Islet of Langerhans (tissue), 1 donor: ENCODE results near the gene HOXA10.

ENCODE experiments used
- FAIRE-seq: peaks from one replicate; lab custom pipeline; 2011; peaks lifted over from hg19 to GRCh38; lab: Jason Lieb, UNC

The HOXA10 gene

DNA sequence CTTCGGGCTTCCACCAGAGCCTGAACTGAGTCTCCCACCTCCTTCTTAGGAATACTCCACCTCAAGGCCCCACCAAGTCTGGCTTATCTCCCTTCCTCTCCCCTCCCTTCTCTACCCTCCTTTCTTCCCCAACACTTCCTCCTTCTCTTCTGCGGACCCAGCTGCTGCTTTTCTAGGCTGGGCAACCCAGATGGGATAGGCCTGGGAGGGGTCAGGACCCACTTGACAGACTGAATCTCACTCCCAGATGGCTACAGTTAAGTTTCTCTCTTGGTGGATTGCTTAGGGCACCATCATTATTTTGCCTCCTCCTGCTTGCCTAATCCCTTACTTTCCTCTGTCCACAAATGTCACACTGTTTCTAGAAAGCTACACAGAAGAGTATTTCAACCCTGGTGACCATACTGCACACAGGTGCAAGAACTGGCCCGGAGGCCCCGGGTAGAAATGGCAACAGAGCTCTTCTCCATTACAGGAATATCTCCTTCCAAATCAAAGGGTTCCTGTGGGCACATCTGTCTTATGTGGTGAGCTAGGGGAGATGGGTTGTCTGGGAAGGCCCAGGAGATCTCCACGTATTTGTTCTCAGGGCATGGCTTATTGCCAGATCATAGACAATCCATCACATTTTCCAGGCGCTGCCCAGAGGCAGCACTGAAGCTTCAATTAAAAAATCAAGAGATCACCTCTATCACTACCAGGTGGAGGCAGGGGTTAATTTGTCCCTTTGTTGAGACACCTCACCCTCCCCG lies 16.1 kb upstream of the HOXA10 start:
- no peak for FAIRE-seq

DNA sequence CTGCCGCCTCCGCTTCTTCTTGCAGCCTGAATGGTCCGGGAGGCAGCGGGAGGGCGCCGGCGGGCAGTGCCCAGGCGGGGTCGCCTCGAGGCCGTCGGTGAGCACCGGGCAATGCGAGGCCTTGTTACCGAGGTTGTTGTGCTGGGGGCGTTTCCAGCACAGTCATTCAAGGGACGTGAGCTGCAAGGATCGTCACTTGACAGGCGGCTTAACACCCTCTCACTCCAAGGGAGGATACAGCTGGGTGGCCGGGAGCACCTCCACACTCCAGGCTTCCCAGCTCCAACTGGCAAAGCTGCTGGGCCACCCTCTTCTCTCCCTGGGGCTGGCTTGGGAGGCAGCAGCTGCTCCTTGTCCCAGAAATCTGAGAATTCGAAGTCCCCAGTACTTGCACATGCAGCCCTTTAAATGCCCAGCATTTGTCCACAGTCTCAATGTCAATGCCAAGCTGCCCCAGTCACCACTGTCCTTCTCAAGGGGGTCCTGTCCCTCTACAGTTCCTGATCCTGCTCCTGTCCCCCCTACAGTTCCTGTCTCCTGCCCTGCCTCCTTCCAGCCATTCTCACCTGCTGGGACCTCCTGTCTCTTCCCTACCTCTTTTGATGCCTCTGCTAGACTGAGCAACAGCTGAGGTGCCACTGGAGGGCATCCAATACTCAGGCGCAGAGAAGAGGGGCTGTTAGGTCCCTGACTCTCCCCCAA lies 15.3 kb upstream of the HOXA10 start:
- FAIRE-seq = no peak

DNA sequence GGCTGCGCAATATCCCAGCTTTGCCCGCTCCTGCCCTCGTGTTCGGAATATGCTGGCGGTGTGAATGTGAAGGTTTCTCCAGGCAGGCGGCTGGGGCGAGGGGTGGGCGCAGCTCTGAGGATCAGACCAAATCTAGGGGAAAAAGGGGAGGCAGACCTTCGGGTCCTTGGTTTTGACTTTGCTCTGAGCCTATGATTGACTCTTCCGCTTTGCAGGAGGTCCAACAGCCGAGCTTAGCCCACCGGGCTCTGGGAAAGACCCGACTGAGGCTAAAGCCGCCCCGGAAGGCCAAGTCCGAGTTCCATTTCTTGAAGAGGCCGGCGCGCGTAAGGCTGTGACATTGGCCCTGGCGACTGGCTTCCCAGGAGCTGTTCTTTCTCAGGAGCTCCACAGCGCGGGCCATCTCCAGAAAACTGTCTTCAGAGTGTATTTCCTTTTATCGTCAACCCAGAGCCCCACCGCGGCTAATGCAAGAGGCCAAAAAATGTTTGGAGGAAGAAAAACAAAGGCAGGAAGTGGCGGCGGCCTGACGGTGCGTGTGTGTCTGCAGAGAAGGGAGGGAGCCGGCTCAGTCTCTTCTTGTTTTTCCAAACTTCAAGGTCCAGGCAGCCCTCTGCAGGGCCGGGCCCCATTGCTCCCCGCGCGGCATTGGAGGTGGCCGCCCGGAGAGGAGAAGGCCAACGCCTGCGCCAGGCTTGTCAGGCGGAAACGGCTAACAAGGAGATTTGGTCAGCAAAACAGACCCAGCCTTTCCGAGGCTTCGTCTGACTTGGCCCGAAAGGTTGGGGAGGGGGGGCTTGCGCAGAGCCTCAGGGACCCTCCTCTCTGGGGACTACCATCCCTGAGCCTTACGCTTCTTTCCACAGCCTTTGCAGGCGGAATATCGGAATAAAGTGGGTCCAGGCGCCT lies 14.5 kb upstream of the HOXA10 start:
- no peak for FAIRE-seq

DNA sequence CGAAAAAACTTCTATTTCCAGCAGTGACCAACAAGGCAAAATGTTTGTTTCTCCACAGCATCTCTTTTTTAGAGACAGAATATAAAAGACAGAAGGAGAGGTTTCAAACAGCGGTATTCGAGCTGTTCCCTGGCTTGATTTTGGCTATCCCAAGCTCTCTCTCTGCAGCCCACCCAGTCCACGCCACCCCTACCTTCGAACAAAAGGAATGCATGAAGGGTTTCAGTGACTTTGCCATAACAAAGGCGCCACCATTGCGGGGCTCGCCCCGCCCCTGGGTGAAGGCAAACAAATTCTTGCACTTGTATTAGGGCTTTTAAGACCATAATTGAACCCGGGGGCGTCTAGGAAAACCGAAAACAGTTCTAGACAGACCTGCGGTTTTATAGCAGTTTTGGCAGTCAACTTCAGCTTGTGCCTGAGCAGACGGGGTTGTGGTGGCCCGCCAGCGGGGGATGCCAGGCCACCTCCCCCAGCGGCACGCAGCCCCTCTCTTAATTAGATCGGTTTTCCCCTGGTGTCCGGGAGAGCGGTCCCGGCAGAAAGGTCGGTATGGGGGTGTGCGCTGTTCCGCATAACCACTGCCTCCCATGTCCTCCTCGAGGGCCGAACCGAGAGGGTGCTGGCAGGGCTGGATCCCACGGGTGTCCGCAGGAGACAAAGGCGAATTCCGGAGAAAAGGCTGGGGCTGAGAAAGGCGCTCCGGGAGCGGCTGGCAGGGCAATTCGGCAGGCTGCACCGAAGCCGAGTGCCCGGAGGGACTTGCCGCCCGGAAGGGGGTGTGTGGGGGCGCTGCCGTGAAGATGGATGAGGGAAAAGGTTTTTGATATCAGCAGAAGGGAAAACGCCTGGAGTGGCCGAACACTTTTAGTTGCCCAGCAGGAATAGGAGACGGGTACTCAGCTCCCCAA lies 13.6 kb upstream of the HOXA10 start:
- no peak for FAIRE-seq

DNA sequence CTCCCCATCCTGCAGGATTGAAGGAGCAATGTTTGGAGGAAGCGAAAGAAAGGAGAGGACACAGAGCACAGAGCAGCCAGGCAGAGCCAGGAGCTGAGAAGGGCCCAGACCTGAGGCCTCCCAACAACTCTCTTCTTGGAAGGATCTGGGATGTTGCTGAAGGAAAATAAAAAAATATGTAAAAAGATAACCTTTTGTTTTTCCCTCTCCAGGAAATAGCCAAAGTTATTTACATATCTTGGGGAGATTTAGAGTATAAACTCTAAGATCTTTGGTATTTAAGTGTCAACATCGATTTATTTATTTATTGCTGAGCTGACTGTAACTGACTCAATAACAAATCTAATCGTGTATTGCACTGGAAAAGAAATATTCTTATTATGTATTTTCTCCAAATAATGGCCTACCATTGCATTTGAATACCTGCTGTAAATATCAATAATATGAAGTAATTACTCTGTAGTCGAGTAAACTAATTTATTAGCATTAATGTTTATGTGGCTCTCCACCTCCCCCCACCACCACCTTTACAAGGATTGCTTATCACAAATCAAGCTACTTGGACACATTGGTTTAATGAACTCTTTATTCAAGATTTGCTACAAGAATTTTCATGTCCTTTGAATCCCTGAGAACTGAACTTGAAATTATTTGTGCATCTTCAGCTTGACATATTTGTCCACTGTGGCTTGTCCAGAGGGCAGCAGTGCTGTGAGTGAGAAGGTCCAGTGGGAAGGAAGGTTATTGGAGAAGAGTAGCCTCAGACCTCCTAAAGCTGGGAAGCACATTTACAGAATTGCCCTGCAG lies 12.8 kb upstream of the HOXA10 start:
- no peak for FAIRE-seq

DNA sequence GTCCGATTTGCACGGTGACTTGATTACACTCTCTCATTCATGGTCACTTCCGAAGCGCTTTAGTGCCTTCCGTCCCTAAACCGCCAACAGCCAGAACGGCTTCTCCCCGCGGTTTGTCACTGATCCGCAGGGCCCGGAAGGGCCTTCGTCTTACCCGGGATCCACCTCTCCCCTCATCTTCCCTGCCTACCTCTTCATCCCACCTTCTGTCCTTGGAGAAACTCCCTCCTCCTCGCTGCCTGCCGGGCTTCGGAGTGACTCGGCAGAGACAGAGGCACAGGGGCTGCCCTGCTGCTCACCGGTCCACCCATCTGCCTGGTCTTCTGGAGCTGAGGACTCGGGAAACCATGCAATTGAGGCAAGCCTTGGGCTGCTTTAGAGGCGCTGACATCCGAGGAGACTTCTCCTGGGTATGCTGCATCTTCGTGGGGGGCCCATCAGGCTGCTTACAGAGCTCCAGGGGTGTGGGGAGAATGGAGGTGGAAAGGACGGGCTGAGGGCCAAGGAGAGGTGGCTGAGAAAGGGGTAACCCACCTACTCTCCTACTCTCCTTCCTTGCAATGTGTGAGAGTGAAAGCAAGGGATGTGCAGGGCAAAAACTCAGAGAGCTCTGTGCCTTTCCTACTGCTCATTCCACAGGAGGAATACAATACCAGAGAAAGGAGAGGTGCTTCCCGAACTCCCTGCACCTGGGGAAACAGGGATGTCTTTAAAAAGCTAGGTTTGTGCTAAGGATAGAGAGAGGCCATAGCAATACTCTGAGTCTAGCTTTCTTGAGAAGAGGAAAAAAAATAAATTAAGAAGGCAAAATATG lies 11.9 kb upstream of the HOXA10 start:
- FAIRE-seq = no peak

DNA sequence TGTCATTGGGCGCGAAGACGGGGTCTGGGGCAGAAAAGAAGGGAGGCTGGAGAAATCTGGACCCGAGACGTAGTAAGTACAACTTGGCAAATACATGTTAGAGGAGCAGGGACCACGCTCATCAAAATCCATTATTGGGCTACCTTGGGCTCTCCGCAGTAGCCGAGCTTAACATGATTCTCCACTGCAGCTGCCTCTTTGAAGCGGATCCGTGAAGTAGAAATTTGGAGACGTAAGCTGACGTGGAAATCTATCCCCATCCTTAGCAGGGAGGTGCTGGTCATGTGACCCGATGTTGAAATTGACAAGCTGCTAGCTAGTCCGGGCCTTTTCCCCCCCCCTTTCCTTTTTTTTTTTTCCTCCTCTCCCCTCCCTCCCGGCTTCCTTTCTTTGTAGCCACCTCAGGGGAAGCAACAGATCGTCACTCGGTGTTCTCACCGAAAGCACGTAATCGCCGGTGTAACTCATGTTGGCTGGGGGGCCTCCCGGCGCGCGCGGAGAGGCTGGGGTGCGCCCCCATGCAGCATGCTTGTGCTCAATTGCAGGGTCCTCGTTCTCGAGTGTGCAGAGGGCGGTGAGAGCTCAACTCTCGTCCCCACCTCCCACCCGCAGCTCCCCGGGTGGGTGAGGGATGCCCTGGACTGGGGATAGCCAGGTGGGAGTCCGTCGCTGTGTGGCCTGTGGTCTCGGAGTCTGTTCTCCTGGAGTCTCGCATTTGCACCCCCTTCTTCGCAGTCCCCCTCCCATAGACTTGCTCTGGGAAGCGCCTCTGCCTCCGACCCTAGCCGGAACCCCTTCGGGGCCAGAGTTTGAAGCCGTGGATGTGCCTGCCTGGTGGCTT lies 11.1 kb upstream of the HOXA10 start, which contains the start of gene HOXA11:
HOXA11 (minus strand) TSS at position 220 of the 841 bp plus-strand sequence; CDS start at position 132, 88 bp downstream.
- FAIRE-seq = no peak

DNA sequence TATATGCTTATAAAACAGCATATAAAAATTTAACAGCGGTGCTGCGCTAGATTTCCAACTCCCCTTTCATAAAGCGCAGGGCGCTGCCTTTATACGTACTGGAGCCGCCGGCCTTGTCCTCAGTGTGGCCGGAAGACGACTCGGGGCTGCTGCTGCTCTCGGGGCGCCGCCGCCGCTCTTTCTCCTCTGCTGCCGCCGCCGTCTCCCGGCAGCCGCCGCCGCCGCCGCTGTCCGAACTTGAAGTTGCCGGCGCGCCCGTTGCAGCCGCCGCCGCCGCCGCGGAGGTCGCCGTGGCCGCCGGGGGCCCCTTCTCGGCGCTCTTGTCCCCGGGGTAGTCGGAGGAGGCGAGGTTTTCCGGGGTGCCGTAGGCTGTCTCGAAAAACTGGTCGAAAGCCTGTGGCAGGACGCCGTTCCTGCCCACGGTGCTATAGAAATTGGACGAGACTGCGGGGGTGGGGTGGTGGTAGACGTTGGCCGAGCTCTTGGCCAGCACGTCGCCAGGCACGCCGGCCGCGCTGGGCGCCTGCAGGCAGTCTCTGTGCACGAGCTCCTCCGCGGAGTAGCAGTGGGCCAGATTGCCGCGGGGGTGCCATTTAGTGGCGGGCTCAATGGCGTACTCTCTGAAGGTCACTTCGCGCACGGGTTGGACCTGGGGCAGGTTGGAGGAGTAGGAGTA lies 10.4 kb upstream of the HOXA10 start:
- no peak for FAIRE-seq

DNA sequence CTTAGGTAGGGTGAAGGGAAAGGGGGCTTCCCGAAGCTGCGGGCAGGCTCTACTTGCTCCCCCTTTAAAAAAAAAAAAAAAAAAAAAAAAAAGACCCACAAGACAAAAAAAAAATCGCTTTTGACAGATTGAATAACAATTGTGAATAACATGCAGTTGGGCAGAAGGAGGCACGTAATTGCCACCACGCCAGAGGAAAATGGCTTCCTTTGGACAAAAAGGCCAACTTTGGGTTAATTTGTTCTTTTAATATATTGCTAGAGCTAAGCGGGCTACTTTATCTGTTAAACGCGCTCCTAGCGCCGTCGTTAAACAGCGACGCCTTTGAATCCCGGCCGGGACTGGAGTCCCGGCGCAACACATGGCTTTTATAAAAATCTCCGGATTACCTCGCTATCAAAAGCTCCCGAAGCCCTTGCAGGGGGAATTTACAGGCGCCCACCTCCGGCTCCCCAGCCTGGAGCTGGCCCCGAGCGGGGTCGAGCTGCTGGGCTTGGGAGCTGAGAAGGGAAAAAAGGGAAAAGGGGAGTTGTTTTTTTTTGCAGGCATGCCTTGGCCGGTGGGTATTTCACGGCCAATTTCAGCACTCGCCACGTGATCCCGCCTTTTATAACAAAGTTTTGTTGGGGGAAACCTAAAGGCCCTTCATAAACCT lies 9.7 kb upstream of the HOXA10 start:
- FAIRE-seq = no peak

DNA sequence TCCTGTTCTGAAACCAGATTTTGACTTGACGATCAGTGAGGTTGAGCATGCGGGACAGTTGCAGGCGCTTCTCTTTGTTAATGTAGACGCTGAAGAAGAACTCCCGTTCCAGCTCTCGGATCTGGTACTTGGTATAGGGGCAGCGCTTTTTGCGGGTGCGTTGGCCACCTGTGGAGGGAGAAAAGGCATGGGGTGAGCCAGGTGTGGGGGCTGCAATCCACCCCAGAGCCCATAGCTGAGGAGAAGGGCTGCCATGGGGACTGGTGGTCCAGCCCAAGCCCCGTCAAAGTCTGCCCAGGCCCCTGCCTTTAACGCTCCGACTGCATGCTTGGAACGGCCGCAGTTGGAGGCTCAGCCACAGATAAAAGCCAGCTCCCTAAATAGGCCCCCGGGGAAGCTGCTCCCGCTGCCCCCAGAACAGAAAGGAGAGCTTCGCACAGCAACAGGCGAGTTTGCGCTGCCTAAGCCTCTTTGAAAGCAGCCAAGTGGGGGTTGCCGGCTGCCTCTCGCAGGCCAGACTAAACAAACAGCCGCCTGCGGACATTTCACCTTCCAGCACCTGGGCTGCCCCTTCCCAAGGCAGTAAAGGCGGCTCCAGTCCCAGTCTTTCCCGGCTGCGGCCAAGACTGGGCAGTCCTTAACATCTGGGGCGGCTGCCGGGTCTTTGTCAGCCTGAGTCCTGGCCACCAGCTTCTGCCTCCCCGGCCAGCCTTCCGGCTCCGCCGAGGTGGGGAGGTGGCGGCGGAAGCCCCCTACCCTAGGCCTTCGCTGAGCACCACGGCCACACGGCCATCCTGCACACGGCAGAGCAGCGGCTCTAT lies 9.0 kb upstream of the HOXA10 start:
- FAIRE-seq = no peak

DNA sequence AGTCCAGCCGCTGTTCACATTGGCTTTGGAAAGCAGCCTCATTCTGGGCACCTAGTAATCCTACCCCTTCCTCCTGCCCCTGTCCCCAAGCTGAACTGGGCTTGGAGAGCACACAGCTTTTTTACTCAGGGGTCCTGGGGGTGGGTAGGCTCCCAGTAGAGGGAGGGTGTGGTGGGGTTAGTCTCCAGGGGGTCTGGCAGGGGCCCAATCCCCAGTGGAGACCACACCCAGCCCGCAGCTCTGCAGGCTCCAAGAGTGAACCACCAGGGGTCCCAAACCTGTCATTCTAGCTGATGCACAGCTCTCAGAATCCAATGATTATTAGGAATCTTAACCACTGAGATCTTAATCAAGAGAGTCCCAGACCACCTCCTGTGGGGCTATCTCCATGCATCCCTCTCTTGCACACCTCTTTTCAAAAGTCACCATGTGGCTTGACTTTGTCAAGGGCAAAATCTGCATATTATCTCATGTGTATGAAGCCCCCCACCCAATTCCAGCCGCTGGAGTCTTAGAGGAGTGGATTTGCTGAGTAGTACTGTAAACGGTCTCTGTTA lies 8.2 kb upstream of the HOXA10 start:
- FAIRE-seq = no peak

DNA sequence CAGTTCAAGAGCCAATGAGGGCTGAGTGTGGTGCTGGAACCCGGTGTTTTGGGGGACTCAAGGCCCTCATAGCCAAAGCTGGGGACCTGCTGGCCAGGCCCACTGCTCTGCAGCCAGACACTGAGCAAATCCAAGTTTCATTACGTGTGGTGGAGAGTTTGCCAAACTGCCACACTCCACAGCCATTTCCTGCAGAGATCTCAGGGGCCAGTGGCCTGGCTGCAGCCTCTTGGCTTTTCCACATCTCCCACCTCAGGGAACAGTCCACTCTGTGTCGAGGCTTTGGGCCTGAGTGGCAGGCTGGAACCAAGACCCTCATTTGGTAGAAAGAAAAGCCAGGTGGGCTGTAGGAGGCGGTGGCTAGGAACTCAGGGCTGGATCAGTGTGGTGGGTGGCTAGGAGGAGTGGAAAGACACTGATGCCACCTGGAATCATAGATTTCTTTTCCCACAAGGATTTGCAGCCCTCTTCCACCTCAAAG lies 7.7 kb upstream of the HOXA10 start:
- no peak for FAIRE-seq

DNA sequence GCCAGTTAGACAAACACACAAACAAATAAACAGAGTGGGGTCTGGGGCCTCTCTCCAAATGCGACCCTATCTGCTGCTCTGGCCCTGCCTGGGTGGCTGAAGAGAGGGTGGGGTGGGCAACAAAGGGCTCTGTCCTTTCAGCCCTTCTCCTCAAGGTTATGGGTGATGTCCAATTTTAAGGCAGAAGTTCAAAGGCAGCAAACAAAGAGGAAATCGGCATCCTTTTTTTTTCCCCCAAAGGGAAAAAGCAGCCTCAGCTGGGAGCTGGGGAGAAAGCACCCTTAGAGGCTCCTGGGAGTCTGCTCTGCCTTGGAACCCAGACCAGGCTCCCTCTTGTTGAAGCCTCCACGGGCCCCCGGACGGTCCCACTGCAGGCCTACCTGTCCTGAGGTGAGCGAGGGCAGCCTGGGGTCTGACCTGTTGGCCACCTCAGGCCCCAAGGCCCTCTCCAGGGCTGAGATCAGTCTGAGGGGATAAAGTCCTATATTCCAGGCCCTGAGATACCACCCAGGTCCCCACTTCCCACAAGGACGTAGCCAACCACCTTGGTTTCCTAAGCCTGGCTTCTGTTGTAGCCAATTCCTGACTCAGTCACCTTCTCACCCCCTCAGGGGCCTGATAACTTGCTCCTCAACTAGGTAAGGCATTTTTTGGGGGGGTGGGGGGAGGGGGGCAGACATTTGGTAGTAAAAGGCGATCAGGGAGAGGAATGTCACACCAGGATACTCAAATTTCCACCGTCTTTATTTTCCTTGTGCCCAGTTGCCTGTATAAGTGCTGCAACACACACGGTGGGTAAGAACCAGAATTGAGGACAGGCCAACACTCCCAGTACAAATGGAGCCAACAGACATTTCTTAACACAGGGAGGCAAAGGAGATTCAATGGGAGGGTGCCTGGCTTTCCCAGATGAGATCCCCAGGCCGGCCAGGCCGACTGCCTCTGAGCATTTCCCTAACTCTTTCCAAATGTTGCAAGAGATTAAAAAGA lies 6.6 kb upstream of the HOXA10 start:
- FAIRE-seq = no peak

DNA sequence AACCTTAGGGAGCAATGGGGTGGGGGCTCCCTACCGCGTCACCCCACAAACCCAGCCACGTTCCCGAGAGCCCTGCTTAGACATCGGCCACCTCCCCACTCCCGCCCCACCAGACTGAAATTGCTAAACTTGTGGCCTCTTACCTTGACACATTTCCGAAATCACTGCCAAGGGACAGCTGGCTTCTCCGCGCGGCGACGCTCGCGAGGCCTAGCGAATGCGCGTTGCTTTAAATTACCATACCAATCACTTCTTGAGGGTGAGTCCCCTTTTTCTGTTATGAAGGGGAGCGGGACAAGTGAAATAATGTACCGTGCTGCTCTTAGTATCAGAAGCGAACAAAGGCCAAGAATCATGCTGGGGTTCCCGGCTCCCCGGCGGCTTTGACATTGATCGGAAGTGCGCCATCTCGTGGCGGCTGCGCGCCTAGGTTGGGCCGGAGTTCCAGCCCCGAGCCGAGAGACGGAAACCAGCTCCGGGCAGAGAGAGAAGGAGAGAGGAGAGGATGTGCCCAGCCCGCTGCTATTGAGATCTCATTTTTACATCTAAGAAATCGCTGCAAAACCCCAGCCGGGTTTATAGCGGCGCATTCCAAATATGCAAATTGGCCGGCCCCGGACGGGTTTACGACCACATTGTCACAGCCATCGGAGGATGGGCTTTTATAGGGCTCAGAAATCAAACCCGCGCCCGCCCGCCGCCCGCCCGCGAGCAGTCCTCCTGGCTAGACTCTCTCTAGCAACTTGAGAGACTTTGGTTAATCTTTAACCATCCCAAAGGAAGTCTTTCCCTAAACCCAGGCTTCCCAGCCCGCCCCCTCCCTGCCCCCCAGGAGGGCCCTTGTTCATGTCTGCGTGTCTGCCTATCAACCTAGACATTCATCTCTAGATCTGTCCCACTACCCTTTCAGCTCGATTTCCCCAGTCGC lies 5.6 kb upstream of the HOXA10 start:
- no peak for FAIRE-seq
